IMR-90 (cell line): ENCODE data around the gene PAX8. TPM values are rescaled to one million over a fixed set of nuclear protein-coding genes. Genes with fewer than 3 reads are reported as not detected.

Source experiments
- RAD21 ChIP-seq: IDR thresholded peaks from 2 replicates; pipeline ENCODE4 v1.6.1; 2012; ENCODE audit warnings: low read length, improper control_type of control experiment
- SMC3 ChIP-seq: fragments of 150-350 bp; IDR thresholded peaks from 2 replicates; pipeline ENCODE4 v1.6.1; 2016; ENCODE audit warnings: low read depth, mild to moderate bottlenecking, antibody characterized with exemption, low read length, moderate library complexity
- polyA plus RNA-seq, 3 experiments: library from polyadenylated mRNA; depleted of rRNA; stranded (reverse); fragments of >200 nt; gene quantifications; 2 replicates each; pipeline ENCODE4 v1.2.3, GENCODE V29; 2012; ENCODE audit warnings: low replicate concordance in 1 of 3
- total RNA-seq: library from RNA; depleted of rRNA; stranded (reverse); fragments of >200 nt; gene quantifications from 2 replicates; pipeline ENCODE4 v1.2.3, GENCODE V29; 2012
- TF ChIP-seq, protein P1 (sequence below): conservative IDR thresholded peaks from 2 replicates; pipeline ENCODE4 v1.5.1; 2012; ENCODE audit warnings: mild to moderate bottlenecking, low read depth, low read length, improper control_type of control experiment

Gene PAX8
- total and polyA plus RNA-seq, 2 of the 4 experiments (the other 2 are of a cell fraction): 0.18 to 1.5 TPM

DNA sequence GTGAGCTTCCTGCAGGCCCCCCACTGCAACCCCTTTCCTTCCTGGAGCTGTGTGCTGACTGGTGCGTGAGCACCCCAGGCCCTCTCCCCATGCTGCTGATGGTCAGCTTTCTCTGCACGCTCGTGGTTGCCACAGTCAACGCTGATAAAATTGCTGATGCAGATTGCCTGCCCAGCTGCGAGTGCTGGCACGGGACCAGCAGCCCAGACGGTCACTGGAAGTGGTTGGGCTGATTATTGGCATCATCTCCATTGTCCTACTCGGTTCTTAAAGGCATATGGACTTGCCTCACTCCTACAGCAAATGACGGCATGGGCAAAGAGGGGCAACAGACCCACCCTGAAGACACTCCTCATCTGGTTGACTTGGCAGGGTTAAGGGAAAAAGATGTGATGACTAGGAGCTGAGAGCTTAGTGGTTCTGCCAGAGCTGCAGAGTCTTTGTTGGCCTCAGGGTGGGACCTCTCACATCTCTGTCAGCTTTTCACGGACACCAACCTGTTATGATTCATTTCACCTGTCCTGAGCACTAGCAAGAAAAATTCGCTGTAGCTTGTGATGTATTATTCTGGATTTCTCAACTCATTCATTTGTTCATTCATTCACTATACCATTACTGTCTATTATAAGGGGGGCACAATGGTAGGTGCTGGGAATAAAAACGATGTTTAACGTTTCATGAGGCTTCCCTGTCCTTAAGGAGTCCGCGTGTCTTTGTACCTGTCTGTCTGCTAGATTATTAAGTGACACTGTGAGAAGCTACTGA lies 38.4 kb downstream of the PAX8 start (continued):
- TF ChIP-seq, protein P1, sequence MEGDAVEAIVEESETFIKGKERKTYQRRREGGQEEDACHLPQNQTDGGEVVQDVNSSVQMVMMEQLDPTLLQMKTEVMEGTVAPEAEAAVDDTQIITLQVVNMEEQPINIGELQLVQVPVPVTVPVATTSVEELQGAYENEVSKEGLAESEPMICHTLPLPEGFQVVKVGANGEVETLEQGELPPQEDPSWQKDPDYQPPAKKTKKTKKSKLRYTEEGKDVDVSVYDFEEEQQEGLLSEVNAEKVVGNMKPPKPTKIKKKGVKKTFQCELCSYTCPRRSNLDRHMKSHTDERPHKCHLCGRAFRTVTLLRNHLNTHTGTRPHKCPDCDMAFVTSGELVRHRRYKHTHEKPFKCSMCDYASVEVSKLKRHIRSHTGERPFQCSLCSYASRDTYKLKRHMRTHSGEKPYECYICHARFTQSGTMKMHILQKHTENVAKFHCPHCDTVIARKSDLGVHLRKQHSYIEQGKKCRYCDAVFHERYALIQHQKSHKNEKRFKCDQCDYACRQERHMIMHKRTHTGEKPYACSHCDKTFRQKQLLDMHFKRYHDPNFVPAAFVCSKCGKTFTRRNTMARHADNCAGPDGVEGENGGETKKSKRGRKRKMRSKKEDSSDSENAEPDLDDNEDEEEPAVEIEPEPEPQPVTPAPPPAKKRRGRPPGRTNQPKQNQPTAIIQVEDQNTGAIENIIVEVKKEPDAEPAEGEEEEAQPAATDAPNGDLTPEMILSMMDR: no peak
- no peak for TF ChIP-seq RAD21
- TF ChIP-seq SMC3: no peak
